Measurements from ENCODE around the gene ZCCHC18.

Gene ZCCHC18

DNA sequence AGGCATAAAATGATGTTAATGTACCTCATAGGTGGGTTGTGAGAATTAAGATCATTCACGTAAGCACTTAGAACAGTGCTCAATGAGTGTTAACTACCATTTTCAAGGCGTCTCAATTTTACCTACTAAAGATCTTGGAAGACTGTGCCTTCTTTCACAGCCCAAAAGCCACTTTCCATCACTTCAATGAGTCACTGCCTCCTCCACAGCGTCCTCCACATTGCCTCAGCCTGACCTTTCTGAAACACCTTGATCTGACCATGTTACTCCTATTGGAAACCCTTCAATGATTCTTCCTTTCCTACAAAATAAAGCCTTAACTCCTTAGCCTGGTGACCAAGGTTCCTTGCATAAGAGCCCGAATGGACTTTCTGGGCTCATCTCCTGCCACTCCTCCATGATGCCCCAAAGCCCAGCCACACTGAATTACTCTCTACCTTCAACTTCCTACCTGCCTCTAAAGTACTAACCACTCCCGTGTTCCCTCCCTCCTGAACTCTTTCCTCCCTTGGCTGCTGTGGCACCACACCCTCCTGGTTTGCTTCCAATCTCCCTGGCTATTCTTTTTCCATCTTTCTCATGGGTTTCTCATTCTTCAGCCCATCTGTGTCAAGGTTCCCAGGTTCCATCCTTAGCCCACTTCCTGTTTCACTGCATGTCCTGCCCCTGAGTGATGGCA, 22.4 kb downstream of the ZCCHC18 start:
- H3K4me3 ChIP-seq (ENCODE audit: control insufficient read depth, low read depth, low read length) = no peak overlapping the region
- DNase-seq (ENCODE audit: low read depth) = no peak
- TF ChIP-seq, protein P1, sequence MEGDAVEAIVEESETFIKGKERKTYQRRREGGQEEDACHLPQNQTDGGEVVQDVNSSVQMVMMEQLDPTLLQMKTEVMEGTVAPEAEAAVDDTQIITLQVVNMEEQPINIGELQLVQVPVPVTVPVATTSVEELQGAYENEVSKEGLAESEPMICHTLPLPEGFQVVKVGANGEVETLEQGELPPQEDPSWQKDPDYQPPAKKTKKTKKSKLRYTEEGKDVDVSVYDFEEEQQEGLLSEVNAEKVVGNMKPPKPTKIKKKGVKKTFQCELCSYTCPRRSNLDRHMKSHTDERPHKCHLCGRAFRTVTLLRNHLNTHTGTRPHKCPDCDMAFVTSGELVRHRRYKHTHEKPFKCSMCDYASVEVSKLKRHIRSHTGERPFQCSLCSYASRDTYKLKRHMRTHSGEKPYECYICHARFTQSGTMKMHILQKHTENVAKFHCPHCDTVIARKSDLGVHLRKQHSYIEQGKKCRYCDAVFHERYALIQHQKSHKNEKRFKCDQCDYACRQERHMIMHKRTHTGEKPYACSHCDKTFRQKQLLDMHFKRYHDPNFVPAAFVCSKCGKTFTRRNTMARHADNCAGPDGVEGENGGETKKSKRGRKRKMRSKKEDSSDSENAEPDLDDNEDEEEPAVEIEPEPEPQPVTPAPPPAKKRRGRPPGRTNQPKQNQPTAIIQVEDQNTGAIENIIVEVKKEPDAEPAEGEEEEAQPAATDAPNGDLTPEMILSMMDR (conservative IDR thresholded peaks at IDR 0.05; ENCODE audit: control insufficient read depth, insufficient read depth, low read depth, low read length) = no peak

GRCh38 chrX:104135677-104136076, 23.4 kb downstream of the ZCCHC18 start:
- TF ChIP-seq, protein P1 (conservative IDR thresholded peaks at IDR 0.05; ENCODE audit: control insufficient read depth, insufficient read depth, low read depth, low read length) = no peak
- H3K4me3 ChIP-seq (ENCODE audit: control insufficient read depth, low read depth, low read length) = no peak overlapping the region
- DNase-seq (ENCODE audit: low read depth) = no peak

DNA sequence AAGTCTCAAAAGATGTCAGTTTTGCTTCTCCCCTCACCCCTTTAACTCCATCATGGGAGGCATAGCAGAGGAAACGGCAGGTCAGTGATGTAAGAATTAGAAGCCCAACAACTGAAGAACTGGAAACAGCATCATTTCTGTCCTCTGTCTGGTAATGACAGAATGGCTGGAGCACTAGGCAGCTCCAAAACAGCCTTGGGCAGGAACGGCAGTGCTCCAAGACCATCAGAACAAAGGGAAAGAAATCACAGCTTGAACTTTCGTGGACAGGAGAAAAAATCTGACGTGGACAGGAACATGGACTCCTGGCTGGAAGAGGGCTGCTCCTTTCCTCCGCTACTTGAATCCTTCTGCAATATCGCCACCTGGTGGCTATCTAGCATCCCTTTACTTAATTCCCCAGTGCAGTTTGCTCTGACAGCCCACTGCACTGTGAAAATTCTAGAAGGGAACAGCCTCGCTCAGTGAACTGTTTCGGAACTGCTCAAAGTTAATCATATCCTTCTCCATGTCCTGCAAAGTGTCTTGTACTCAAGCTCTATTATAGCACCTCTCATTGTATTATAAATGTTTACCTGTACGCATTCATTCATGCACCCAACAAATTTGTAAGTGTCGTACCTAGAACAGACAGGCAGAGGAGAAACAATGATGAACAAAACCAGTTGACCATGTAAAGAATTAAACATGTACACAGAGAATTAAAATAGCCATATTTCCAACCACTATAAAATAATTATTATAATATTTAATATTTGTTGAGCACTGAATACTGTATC, 24.1 kb downstream of the ZCCHC18 start:
- H3K4me3 ChIP-seq (ENCODE audit: control insufficient read depth, low read depth, low read length) = peak overlapping the region; percentile 41
- TF ChIP-seq, protein P1 (conservative IDR thresholded peaks at IDR 0.05; ENCODE audit: control insufficient read depth, insufficient read depth, low read depth, low read length) = peak; percentile 81

GRCh38 chrX:104137496-104137895, 25.2 kb downstream of the ZCCHC18 start:
- no peak overlapping the region for H3K4me3 ChIP-seq (ENCODE audit: control insufficient read depth, low read depth, low read length)
- peak; percentile 50 for DNase-seq (ENCODE audit: low read depth)
- TF ChIP-seq, protein P1 (conservative IDR thresholded peaks at IDR 0.05; ENCODE audit: control insufficient read depth, insufficient read depth, low read depth, low read length) = no peak

More for the DNA sequence above, 24.1 kb downstream of the ZCCHC18 start:
- peak; percentile 92 for DNase-seq (ENCODE audit: low read depth)

GRCh38 chrX:104141087-104141760, 28.9 kb downstream of the ZCCHC18 start:
- no peak for DNase-seq (ENCODE audit: low read depth)
- H3K4me3 ChIP-seq (ENCODE audit: control insufficient read depth, low read depth, low read length) = no peak overlapping the region
- TF ChIP-seq, protein P1 (conservative IDR thresholded peaks at IDR 0.05; ENCODE audit: control insufficient read depth, insufficient read depth, low read depth, low read length) = no peak

- DNase-seq (ENCODE audit: low read depth) = no peak
- TF ChIP-seq, protein P1 (conservative IDR thresholded peaks at IDR 0.05; ENCODE audit: control insufficient read depth, insufficient read depth, low read depth, low read length) = no peak
- no peak overlapping the region for H3K4me3 ChIP-seq (ENCODE audit: control insufficient read depth, low read depth, low read length)
These were observed 38.7 kb downstream of the ZCCHC18 start for GRCh38 chrX:104151037-104151436.

All from fibroblast of mammary gland (primary cell).